Measurements from ENCODE around the gene SNX15.

- no peak for TF ChIP-seq CTCF (conservative IDR thresholded peaks at IDR 0.05; ENCODE audit: low read depth, low read length)
- no peak for TF ChIP-seq EZH2 (IDR thresholded peaks at IDR 0.05; ENCODE audit: borderline replicate concordance, low read depth, low read length, poor library complexity, severe bottlenecking)
These were observed 24.0 kb upstream of the SNX15 start for GRCh38 chr11:65003282-65003681.

Measured in A673 (cell line).